ENCODE measurements around the gene MGAT5B.

Gene MGAT5B

DNA sequence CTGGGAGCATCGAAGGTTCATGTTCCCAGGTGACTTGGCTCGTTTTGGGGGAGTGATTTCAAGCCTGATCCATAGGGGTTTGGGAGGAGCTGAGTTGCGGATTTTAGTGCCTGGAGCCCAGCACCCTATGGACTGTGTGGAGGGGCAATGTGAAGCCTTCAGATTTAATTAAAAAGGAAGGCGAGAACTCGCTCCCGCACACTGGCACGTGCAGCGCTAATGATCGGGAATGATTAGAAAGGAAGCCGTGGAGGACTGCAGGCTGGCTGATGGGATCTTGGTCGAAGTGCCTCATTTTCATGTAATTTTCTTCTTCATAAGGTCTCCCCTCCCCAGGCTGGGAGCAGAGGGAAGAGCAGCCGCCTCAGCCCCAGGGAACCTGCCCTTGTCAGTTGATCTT, 12.8 kb downstream of the MGAT5B start:
- DNase-seq, result no peak

DNA sequence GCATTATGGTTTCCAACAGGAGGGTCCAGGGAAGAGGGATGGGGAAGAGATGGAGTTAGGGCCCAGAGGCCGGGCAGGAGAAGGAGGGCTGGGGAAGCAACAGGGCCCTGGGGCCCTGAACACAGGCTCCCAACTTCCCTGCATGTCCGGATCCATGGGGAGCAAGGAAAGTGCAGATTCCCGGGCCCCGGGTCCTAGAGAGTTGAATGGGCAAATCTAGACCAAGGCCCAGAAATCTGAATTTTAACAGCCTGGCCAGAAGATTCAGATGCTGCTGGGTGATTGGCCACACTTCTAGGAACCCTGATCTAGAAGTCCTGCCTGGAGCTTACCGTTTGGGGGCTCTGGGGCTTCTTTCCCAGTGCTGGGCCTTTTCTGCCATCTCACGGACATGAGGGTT, 13.2 kb downstream of the MGAT5B start:
- no peak for DNase-seq

DNA sequence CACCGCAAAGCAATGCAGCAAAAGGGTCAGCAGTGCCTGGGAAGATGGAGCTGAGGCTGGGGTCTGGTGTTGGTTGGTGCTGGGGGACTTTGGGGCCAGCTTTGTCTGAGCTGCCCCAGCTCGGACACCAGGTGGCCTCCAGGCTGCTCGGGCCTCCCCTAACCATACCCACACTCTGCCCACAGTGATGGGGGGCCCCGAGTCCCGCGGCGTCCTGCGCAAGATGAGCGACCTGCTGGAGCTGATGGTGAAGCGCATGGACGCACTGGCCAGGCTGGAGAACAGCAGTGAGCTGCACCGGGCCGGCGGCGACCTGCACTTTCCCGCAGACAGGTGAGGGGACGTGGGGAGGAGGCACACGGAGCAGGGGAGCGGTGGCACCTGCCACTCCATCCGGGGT, 13.8 kb downstream of the MGAT5B start:
- no peak for DNase-seq

DNA sequence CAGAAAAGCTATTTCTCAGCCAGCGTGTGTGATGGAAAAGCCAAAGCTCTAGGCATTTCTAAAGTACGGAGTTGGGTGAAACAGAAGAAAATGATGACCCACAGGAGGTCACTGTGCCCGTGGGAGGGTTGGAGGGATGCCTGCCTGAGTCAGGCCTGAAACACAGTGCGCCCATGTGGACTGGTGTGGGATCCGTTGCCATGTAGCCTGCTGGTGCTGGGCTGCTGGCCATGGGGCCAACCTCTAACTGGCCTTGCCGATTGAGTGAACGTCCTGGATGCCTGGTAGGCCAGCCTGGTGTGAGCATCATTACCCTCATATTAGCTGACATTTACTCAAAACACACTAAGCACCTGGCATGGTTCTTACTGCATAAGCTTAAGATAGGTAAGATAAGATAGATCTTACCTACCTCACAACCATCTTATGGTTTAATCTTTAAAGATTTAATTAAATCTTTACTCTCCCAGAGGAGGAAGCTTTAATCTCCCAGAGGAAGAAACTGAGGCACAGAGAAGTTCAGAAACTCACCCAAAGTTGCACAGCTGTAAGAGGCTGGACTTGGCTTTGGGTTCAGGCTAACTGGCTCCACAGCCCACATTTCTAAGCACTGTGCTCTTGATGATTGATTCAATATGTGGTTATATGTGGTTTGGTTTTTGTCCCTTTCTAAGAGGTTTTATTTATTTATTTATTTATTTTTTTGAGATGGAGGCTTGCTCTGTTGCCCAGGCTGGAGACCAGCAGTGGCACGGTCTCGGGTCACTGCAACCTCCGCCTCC, 15.7 kb downstream of the MGAT5B start:
- DNase-seq, result no peak

DNA sequence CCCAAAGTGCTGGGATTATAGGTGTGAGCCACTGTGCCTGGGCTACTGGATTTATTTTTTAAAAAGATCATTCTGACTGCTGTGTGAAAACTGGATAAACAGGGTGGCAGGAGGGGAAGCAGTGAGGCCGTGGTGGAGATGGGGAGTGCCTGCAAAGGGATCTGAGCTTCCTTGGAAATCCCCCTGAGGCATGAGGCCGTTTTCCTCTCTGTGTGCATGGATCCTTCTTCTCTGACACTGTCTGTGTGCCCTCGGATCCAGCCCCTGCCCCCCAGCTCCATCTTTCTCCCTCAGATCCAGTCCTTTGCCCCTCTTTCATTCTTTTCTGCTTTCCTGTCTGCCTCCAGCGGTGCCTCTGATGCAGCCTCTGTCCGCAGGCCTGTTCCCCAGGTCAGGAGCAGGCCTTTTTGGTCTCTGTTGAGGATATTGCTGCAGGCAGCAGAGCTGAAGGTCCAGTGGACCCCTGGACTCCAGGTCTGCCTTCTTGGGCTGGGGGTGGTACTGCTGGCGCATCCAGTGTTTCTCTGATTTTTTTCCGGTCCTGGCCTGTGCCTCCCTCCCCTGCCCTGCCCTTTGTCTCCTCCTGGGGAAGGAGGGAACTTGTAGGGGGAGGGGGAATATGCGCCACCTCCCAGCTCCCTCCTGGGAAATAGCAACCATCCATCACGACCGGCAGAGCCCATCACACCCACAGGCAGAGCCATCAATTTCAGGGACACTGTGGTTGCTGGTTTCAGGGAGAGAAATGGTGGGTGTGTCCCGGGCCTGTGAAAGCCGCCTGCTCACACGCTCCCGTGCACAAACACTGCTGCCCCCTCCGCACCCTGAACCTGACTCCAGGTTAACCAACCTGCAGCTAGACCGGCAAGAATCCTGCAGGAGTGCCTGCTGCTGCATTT, 17.0 kb downstream of the MGAT5B start:
- DNase-seq, result no peak

DNA sequence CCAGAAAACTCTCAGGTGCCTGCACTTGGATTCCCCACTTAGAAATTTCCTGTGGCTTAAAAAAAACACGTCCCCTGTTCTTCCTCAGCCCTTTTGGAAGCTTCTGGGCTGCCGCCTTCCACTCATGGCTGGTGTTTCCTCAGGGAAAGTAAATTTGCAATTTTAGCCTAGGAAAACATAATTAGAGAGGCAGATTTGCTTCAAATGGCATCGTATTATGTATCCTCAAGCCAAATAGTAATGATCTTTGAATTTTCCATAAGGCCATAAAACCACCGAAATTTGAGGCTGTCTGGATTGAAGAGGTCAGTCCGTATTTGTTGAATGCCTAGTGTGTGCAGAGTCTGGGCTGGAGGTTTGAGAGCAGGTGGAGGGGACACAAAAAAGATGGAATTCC, 17.7 kb downstream of the MGAT5B start:
- no peak for DNase-seq

DNA sequence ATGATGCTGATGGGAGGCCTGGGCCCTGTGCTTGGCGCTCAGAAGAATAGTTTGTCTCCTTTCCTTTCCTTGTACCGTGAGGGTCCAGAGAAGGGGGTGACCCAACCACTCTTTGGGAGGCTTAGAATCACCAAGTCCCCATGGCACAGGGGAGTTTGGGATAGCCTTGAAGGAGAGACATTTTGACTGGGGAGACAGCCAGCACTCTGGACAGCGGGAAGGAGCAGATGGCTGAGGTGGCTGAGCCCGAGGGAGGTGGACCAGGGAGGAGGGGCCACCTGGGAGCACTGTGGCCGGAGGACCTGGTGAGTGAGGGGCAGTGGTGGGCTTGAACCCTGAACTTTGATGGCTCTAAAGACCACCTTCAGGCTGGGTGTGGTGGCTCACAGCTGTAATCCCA, 18.2 kb downstream of the MGAT5B start:
- no peak for DNase-seq

DNA sequence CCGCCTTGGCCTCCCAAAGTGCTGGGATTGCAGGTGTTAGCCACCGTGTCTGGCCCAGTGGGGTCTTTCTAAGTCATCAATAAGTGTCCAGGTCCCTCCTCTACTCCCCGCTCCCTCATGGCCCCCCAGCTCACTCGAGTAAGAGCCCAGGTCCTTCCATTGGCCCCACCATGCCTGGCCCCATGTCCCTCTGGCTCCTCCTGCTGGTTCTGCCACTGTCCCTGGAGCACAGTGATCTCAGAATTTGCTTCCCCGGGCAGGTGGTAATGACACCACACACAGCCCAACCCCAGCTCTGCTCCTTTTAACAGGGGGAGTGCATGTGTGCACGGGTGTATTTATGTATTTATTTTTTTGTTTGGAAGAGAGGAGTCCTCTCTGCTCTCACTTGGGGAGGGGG, 19.6 kb downstream of the MGAT5B start:
- DNase-seq, result no peak

DNA sequence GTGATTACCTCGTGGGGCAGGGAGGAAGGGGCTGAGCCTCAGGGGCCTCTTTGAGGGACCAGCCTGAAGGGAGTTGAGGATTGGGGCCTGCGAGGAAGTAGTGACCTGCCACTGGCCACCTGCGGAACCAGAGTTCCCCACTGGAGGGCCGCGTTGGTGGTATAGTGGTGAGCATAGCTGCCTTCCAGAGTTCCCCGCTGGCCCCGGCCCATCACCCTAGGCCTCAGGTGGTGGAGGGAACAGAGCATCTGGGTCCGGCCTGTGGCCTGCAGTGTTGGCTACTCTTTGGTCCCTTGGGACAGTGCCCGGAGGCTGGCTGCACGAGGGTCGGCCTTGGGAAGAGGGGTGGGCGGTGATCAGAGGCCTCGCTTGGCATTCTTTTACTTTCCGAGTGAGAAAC, 20.5 kb downstream of the MGAT5B start:
- DNase-seq, result no peak

DNA sequence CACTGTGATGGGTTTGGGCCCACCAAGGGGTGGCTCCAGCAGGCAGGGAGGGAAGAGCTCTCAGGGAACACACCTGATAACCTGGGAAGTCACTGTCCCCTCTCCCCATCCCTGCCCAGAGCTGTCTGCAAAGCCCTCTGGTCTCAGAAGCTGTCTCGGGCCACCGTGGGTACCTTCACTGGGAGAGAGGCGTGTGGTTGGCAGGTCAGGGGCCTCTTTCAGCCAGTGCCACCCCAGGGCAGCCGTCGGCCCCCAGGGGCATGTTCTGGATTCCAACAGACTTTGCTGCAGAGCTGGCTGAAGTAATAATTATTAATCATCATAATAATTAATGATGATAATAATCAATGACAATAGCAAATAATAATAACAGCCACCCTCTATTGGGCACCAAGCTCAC, 21.1 kb downstream of the MGAT5B start:
- DNase-seq, result no peak

DNA sequence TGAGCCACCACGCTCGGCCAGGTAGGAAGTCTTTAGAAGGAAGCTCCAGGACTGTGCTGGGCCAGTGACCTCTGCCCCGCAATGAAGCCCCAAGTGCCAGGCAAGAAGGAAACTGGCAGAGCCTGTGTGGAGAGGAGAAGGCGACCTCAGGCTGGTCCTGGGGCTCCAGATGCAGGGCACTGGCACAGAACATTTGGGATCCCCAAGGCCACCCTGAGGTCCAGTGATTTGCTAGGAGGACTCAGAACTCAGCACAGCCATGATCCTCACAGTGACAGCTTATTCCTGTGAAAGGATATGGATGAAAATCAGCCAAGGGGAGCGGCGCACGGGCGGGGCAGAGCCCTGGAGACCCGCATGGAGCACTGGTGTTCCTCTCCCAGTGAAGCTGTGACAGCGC, 24.1 kb downstream of the MGAT5B start:
- DNase-seq, result no peak

DNA sequence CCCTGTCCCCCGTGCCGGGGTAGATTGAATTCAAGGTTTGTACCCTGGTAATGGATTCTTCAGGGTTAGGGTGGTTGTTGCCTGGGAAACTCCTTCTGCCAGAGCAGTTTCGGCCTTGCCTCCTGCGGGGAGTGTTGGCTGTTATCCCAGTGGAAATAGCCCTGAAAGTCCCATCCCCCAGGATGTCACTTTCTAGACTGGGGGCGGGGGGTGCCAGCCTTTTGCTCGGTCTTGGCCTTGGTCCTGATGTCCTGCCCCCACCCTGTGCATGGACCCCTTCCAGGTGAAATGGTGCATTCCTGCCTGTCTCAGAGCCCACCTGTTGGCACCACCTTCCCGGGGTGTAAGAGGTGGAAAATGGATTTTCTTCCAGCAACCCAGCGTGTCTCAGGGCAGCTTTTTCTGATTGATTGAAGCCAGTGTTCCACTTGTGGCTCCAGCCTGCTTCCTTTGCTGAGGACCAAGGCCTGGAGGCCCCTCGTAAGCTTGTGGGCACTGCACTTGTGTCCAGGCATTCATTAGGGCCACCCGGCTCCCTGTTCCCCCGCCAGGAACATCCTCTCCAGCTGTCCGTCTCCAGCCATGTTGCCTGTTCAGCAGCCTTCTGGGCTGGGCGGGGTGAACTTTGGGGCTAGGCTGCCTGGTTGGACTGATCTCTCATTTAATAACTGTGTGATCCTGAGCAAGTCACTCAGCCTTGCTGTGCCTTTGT, 25.6 kb downstream of the MGAT5B start:
- DNase-seq, result no peak

DNA sequence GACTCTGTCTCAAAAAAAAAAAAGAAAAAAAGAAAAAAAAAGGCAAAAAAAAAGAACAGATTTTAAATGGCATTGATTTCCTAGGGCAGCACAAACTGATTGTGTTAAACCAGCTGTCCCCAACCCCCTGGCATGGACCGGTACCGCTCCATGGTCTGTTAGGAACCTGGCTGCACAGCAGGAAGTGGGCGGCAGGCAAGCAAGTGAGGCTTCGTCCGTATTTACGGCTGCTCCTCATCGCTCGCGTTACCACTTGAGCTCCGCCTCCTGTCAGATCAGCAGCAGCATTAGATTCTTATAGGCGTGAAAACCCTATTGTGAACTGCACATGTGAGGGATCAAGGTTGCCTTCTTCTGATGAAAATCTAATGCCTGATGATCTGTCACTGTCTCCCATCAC, 26.6 kb downstream of the MGAT5B start:
- no peak for DNase-seq

DNA sequence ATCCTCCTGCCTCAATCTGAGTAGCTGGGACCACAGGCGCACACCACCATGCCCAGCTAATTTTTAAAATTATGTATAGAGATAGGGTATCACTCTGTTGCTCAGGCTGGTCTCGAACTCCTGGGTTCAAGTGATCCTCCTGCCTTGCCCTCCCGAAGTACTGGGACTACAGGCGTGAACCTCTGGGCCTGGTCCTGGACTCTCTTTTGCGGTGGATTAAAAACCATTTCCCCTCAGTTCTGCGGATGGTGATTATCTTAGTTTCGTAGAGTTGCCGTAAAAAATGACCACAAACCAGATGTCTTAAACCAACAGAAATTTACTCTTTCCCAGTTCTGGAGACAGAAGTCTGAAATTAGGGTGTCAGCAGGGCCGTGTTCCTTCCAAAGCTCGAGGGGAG, 28.8 kb downstream of the MGAT5B start:
- DNase-seq, result no peak

DNA sequence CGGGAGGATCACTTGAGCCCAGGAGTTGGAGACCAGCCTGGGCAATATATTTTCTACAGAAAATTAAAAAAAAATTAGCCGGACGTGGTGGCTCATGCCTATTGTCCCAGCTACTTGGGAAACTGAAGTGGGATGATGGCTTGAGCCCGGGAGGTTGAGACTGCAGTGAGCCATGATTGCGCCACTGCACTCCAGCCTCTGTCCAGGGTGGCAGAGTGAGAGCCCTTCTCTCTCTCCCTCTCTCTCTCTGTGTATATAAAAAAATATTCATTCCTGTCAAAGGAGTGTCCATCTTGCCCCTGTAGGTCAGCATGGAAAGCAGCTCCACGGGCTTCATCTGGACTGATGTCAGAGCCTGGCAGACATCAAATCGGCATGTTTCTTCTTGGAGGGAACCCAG, 31.2 kb downstream of the MGAT5B start:
- DNase-seq, result no peak

DNA sequence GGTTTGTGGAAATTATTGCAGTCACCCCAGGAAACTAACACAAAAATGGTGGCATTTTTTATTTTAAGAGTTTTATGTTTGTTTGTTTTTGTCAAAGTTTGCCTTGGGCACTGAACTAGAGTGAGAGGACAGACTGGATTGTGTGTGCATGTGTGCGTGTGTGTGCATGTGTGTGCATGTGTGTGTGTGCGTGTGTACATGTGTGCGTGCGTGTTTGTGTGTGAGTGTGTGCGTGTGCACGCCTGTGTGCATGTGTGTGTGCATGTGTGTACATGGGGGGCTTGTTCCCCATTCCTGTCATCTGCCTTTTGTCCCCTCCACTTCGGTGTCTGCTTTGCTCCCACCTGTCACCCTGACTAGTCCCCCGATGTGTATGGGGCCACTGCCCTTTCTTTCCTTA, 32.5 kb downstream of the MGAT5B start:
- no peak for DNase-seq

DNA sequence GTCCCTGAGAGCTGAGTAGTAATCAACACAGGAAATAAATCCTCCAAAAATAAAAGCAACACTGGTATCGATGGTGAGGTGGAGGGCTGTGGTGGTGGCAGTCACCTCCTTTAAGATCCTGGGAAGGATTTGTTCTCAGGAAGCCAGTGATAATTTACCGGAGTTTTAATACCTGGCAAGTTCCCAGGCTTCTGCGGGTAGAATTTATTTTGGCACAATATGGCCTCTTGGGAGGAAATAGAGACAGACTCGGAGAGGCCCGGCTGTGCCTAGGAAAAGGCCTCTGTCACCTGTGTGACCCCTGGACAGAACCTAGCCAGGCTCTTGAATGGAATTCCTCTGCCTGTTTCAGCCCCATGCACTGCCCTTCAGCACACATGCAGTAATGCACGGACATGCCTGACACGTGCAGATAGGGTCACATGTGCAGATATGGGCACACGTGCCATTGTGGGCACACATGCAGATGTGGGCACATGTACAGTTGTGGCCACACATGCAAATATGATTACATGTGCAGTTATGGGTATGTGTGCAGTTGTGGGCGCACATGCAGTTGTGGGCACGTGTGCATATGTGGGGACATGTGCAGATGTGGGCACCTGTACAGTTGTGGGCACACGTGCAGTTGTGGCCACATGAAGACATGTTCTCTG, 33.5 kb downstream of the MGAT5B start:
- DNase-seq, result no peak

DNA sequence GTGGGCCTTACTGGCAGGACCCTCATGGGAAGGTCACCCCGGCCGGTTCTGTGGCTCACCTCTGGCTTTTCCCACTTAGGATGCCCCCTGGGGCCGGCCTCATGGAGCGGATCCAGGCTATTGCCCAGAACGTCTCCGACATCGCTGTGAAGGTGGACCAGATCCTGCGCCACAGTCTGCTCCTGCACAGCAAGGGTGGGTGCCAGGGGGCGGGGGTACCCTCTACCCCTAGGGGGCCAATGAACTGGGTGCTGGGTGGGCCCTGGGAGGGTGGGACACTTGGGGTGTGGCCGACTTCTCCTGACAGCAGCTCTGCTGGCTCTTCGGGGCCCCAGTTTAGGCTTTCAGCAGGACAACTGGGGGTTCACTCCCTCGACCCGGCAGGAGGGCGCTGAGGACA, 34.3 kb downstream of the MGAT5B start:
- no peak for DNase-seq

DNA sequence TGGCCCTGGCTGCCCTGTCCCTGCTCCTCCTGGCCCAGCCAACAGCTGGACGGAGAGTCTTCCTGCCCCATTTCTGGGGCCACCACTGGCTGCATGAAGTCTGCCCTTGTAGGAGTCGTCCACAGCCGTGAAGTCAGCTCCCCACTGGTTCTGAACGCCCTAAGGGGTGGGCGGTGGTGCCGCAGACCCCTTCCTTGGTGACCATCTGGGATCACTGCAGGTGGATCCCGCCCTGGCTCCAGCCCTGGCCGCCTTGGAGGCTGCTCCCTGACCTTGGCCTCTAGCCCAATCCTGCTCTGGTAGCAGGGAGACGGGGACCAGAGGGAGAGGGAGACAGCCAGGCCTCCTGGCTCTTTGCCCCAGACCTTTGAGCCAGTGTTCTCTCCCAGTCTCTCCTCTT, 35.4 kb downstream of the MGAT5B start:
- no peak for DNase-seq

DNA sequence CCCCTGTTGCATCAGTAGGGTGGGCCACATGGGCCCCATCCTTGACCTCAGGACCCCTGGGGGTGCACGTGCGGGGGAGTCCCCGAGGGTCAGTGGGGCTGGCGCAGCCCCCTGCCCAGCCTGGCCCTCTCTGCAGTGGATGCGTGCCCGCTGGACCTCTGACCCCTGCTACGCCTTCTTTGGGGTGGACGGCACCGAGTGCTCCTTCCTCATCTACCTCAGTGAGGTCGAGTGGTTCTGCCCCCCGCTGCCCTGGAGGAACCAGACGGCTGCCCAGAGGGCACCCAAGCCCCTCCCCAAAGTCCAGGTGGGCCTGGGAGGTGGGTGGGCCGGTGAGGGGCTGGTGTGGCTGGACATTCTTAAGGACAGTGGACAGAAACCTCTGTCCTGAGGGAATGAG, 35.9 kb downstream of the MGAT5B start:
- DNase-seq, result no peak

DNA sequence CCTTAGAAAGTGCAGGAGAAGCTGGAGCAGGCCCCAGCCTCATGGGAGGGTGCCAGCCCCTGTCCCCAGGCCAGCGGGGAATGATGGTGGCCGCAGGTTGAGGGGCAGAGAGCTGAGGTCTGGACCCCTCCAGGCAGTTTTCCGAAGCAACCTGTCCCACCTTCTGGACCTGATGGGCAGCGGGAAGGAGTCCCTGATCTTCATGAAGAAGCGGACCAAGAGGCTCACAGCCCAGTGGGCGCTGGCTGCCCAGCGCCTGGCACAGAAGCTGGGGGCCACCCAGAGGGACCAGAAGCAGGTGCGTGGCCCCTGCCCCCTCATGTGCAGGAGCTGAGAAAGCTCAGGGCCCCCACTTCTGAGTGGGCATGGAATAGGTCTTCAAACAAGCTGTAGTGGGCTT, 36.8 kb downstream of the MGAT5B start:
- DNase-seq, result no peak

DNA sequence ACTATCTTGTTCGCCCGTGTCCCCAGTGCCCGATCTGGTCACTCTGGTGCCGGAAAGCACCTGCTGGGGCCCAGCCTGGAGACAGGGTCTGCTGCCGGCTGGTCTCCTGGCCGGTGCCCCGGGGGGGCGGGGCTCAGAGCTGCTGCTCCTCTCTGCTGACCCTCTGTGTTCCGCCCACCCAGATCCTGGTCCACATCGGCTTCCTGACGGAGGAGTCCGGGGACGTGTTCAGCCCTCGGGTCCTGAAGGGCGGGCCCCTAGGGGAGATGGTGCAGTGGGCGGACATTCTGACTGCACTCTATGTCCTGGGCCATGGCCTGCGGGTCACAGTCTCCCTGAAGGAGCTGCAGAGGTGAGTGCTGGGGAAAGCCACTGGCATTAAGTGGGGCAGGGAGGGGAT, 37.6 kb downstream of the MGAT5B start:
- DNase-seq, result no peak

DNA sequence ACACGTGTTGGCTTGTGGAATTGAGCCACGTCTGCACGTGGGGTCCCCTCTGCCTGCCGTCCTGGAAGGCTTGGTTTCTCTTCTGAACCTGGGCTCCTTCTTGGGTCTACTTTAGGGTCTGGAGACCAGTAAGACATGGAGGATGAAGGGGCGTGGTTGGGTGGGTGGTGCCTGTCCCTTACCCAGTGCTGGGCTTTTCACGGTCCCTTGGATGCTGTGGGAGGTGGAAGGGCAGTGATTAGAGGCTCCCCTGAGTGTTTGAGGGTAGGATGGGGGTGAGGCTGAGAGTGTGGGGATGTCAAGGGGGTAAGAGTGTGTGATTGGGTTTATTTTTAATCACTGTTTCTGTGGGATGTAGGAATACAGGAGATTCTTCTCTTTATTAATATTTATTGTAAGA, 38.3 kb downstream of the MGAT5B start:
- no peak for DNase-seq

Data from CD4-positive, alpha-beta T cell treated with Interleukin-17A for 4 hours (primary cell).